HepG2 (cell line): ENCODE results near the gene RHOBTB3. TPM values are rescaled to one million over a fixed set of nuclear protein-coding genes. Genes with fewer than 3 reads are reported as not detected.
A peak's percentile ranks its signal among the peaks of the same experiment; 100 is the strongest.

Source experiments
- AGO1 ChIP-seq: fragments of 200-400 bp; formaldehyde crosslinking; IDR thresholded peaks from 2 replicates; pipeline ENCODE4 v1.6.1; 2017; ENCODE audit warnings: mild to moderate bottlenecking, low read depth, low read length, moderate library complexity; ENCODE audit not compliant: poor library complexity, severe bottlenecking
- DNMT1 ChIP-seq: sonication (generic); formaldehyde crosslinking; IDR thresholded peaks from 2 replicates; pipeline ENCODE4 v1.5.1; 2020; ENCODE audit warnings: mild to moderate bottlenecking, missing genetic modification reagents
- EP300 ChIP-seq, 3 experiments: sonication (generic) in 1 of 3; formaldehyde crosslinking in 1 of 3; IDR thresholded peaks; 2 replicates each; pipeline versions ENCODE4 v1.5.1 to v1.6.1; 2011 to 2020; ENCODE audit warnings: low read depth in 2 of 3, low read length in 2 of 3, borderline replicate concordance in 1 of 3, improper control_type of control experiment in 1 of 3, mild to moderate bottlenecking in 1 of 3, missing genetic modification reagents in 1 of 3, moderate library complexity in 1 of 3
- FOXK2 ChIP-seq: fragments of 450-650 bp; IDR thresholded peaks from 2 replicates; pipeline ENCODE4 v1.6.1; 2016
- KAT2B ChIP-seq: fragments of 150-350 bp; IDR thresholded peaks from 2 replicates; pipeline ENCODE4 v1.6.1; 2014; ENCODE audit warnings: low read depth, low read length, borderline replicate concordance
- KDM5B ChIP-seq: sonication (generic); formaldehyde crosslinking; IDR thresholded peaks from 2 replicates; pipeline ENCODE4 v1.4.0; 2020; ENCODE audit warnings: missing genetic modification reagents, mild to moderate bottlenecking, borderline replicate concordance
- MYC ChIP-seq: sonication (generic); formaldehyde crosslinking; IDR thresholded peaks from 2 replicates; pipeline ENCODE4 v1.9.0; 2021; ENCODE audit warnings: missing genetic modification reagents, borderline replicate concordance
- NR2F1 ChIP-seq, 2 experiments: fragments of 450-650 bp in 1 of 2; formaldehyde crosslinking in 1 of 2; IDR thresholded peaks; 2 replicates each; pipeline versions ENCODE4 v1.5.0 to v1.6.1; 2016 to 2020; ENCODE audit warnings: mild to moderate bottlenecking in 1 of 2, missing compliant biosample characterization in 1 of 2, missing genetic modification reagents in 1 of 2, moderate library complexity in 1 of 2
- ONECUT2 ChIP-seq: sonication (generic); formaldehyde crosslinking; IDR thresholded peaks from 2 replicates; pipeline ENCODE4 v1.4.0; 2020; ENCODE audit warnings: missing genetic modification reagents
- RXRB ChIP-seq: IDR thresholded peaks from 2 replicates; pipeline ENCODE4 v1.6.1; 2016; ENCODE audit warnings: borderline replicate concordance, missing genetic modification reagents, missing compliant biosample characterization
- SMAD3 ChIP-seq: sonication (generic); formaldehyde crosslinking; IDR thresholded peaks from 2 replicates; pipeline ENCODE4 v1.4.0; 2020; ENCODE audit warnings: missing genetic modification reagents
- ZNF383 ChIP-seq: sonication (generic); formaldehyde crosslinking; IDR thresholded peaks from 2 replicates; pipeline ENCODE4 v1.4.0; 2020; ENCODE audit warnings: missing genetic modification reagents, mild to moderate bottlenecking, borderline replicate concordance
- ZNF614 ChIP-seq: IDR thresholded peaks from 2 replicates; pipeline ENCODE4 v1.6.1; 2018; ENCODE audit warnings: missing biosample characterization, missing genetic modification reagents, inconsistent platforms, borderline replicate concordance
- polyA plus RNA-seq, 8 experiments: library from polyadenylated mRNA; depleted of rRNA in 3 of 8; stranded (reverse) in 7 of 8; unstranded in 1 of 8; fragments of >200 nt; fragmentation: Illumina TruSeq in 4 of 8; extraction: Trizol in 4 of 8; gene quantifications; 2 replicates each; pipeline versions ENCODE4 v1.2.1 to v1.2.3, GENCODE V29; 2011 to 2016; ENCODE audit warnings: low read depth in 4 of 8, missing spikeins in 1 of 8, mixed read lengths in 1 of 8; ENCODE audit not compliant: insufficient read depth in 1 of 8
- total RNA-seq, 5 experiments: library from RNA; depleted of rRNA; stranded (reverse); fragments of >200 nt; fragmentation: Illumina TruSeq; extraction: Trizol; gene quantifications; 2 replicates each; pipeline ENCODE4 v1.2.3, GENCODE V29; 2016; ENCODE audit warnings: low read depth in 1 of 5
- TF ChIP-seq, protein P1 (sequence below): sonication (generic); formaldehyde crosslinking; IDR thresholded peaks from 2 replicates; pipeline ENCODE4 v1.5.1; 2020; ENCODE audit warnings: missing genetic modification reagents, mild to moderate bottlenecking, borderline replicate concordance
- TF ChIP-seq, protein P2 (sequence below): sonication (generic); formaldehyde crosslinking; IDR thresholded peaks from 2 replicates; pipeline ENCODE4 v1.8.0; 2022; ENCODE audit warnings: mild to moderate bottlenecking, missing genetic modification reagents, moderate library complexity
- TF ChIP-seq, protein P3 (sequence below): IDR thresholded peaks from 2 replicates; pipeline ENCODE4 v1.6.1; 2018; ENCODE audit warnings: missing genetic modification reagents
- TF ChIP-seq, protein P4 (sequence below): sonication (generic); formaldehyde crosslinking; IDR thresholded peaks from 2 replicates; pipeline ENCODE4 v1.4.0; 2020; ENCODE audit warnings: low read depth, mild to moderate bottlenecking, missing genetic modification reagents
- TF ChIP-seq, protein P5 (sequence below): sonication (generic); formaldehyde crosslinking; IDR thresholded peaks from 2 replicates; pipeline ENCODE4 v1.4.0; 2020; ENCODE audit warnings: missing genetic modification reagents

Gene RHOBTB3
- total and polyA plus RNA-seq, 2 of the 13 experiments (the other 11 are each of a cell fraction or from before 2014, with no cell fraction given): 31.6 to 35.4 TPM

DNA sequence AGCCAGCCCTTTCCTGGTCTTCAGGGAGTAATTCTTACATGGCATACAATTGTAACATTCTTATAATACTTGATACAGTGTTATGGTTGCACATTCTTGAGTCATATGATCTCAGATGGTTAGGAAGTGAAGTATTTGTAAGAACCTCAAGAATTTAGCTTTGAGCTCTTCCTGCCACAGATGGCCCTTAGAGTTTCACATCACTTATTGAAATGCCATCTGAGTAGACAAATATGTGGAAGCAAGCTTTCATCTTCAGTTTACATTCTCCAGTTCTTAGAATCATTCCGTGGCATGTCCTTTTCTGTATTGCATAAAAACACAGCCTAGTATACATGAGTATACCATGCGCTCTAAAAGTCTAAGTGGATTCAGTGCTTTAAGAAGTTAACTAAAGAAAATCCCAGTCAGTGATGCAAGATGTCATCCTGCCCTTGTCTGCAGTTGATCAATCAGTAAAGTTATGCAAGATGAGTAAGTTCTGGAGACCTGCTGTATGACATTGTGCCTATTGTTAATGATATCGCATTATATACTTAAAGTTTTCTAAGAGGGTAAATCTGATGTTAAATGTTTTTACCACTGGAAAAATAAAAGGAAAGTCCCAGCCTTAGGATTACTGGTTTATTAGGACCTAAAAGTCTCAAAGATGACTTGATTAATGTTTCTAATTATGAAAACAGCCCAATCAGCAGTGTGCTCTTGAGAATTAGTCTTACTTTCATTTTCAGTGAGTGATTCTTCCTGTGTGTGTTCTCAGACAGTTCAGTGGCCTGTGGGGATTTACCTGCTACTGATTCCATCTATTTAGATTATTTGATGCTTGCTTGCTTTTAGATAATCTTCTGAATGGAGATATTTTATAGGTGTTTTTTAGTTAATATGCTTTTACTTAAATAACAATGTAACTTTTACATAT lies 29.4 kb downstream of the RHOBTB3 start (continued):
- TF ChIP-seq, protein P1, sequence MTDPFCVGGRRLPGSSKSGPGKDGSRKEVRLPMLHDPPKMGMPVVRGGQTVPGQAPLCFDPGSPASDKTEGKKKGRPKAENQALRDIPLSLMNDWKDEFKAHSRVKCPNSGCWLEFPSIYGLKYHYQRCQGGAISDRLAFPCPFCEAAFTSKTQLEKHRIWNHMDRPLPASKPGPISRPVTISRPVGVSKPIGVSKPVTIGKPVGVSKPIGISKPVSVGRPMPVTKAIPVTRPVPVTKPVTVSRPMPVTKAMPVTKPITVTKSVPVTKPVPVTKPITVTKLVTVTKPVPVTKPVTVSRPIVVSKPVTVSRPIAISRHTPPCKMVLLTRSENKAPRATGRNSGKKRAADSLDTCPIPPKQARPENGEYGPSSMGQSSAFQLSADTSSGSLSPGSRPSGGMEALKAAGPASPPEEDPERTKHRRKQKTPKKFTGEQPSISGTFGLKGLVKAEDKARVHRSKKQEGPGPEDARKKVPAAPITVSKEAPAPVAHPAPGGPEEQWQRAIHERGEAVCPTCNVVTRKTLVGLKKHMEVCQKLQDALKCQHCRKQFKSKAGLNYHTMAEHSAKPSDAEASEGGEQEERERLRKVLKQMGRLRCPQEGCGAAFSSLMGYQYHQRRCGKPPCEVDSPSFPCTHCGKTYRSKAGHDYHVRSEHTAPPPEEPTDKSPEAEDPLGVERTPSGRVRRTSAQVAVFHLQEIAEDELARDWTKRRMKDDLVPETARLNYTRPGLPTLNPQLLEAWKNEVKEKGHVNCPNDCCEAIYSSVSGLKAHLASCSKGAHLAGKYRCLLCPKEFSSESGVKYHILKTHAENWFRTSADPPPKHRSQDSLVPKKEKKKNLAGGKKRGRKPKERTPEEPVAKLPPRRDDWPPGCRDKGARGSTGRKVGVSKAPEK: 0 out of 2 replicates have a peak, but pooled peaks have one; percentile 23
- 0 out of 4 replicates have a peak, but pooled peaks of 1 of the 2 experiments have one; percentile 8 for TF ChIP-seq EP300 (IDR thresholded peaks at IDR 0.05; ENCODE audit: low read depth in 2 of 2, low read length in 2 of 2)
- no peak; the same call in 1 of the 2 replicates for TF ChIP-seq EP300 (CRISPR knock-in tag; IDR thresholded peaks at IDR 0.05; ENCODE audit: borderline replicate concordance)
- TF ChIP-seq, protein P2, sequence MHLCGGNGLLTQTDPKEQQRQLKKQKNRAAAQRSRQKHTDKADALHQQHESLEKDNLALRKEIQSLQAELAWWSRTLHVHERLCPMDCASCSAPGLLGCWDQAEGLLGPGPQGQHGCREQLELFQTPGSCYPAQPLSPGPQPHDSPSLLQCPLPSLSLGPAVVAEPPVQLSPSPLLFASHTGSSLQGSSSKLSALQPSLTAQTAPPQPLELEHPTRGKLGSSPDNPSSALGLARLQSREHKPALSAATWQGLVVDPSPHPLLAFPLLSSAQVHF: no peak
- no peak for TF ChIP-seq KAT2B
- TF ChIP-seq, protein P3, sequence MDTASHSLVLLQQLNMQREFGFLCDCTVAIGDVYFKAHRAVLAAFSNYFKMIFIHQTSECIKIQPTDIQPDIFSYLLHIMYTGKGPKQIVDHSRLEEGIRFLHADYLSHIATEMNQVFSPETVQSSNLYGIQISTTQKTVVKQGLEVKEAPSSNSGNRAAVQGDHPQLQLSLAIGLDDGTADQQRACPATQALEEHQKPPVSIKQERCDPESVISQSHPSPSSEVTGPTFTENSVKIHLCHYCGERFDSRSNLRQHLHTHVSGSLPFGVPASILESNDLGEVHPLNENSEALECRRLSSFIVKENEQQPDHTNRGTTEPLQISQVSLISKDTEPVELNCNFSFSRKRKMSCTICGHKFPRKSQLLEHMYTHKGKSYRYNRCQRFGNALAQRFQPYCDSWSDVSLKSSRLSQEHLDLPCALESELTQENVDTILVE: no peak
- TF ChIP-seq SMAD3 (CRISPR knock-in tag): no peak
- TF ChIP-seq, protein P4, sequence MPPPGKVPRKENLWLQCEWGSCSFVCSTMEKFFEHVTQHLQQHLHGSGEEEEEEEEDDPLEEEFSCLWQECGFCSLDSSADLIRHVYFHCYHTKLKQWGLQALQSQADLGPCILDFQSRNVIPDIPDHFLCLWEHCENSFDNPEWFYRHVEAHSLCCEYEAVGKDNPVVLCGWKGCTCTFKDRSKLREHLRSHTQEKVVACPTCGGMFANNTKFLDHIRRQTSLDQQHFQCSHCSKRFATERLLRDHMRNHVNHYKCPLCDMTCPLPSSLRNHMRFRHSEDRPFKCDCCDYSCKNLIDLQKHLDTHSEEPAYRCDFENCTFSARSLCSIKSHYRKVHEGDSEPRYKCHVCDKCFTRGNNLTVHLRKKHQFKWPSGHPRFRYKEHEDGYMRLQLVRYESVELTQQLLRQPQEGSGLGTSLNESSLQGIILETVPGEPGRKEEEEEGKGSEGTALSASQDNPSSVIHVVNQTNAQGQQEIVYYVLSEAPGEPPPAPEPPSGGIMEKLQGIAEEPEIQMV: no peak
- TF ChIP-seq DNMT1 (CRISPR knock-in tag): no peak
- TF ChIP-seq ZNF614 (CRISPR knock-in tag): no peak
- TF ChIP-seq AGO1: no peak
- no peak for TF ChIP-seq MYC (CRISPR knock-in tag)
- TF ChIP-seq FOXK2: no peak
- TF ChIP-seq ZNF383: no peak
- TF ChIP-seq NR2F1 (CRISPR knock-in tag; IDR thresholded peaks at IDR 0.05): no peak
- TF ChIP-seq, protein P5, sequence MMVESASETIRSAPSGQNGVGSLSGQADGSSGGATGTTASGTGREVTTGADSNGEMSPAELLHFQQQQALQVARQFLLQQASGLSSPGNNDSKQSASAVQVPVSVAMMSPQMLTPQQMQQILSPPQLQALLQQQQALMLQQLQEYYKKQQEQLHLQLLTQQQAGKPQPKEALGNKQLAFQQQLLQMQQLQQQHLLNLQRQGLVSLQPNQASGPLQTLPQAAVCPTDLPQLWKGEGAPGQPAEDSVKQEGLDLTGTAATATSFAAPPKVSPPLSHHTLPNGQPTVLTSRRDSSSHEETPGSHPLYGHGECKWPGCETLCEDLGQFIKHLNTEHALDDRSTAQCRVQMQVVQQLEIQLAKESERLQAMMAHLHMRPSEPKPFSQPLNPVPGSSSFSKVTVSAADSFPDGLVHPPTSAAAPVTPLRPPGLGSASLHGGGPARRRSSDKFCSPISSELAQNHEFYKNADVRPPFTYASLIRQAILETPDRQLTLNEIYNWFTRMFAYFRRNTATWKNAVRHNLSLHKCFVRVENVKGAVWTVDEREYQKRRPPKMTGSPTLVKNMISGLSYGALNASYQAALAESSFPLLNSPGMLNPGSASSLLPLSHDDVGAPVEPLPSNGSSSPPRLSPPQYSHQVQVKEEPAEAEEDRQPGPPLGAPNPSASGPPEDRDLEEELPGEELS (CRISPR knock-in tag): peak; percentile 53
- TF ChIP-seq KDM5B (CRISPR knock-in tag): no peak
- peak; percentile 32; the same call in 1 of the 2 replicates for TF ChIP-seq ONECUT2
- peak; percentile 32; the same call in 1 of the 2 replicates for TF ChIP-seq RXRB (CRISPR knock-in tag)
